CD4-positive, alpha-beta T cell (primary cell): Measurements from ENCODE around the gene TMA7. TPM values are rescaled to one million over a fixed set of nuclear protein-coding genes. Genes with fewer than 3 reads are reported as not detected.

ENCODE experiments used
- ATAC-seq: fragments of 200-7000 bp; cut with Tn5 transposase; one replicate; pipeline ENCODE4 v1.10.0; 2022; ENCODE audit warnings: mild to moderate bottlenecking; ENCODE audit not compliant: poor library complexity
- CTCF ChIA-PET: fragments of 350-600 bp; sonication (Branson Sonifier 250); formaldehyde crosslinking; loops from one replicate; lab custom pipeline; 2021; ENCODE audit warnings: antibody characterized with exemption, inconsistent platforms; lab: Charles Lee
- POLR2A ChIA-PET: fragments of 350-600 bp; sonication (Branson Sonifier 250); formaldehyde crosslinking; loops from one replicate; lab custom pipeline; 2021; ENCODE audit warnings: antibody characterized with exemption, inconsistent platforms; lab: Charles Lee
- DNase-seq, 14 experiments: peaks; one replicate each; pipeline ENCODE4 v3.0.0-alpha.2; 2013 to 2020; ENCODE audit warnings: mixed read lengths in 2 of 14
- H3K27ac ChIP-seq, 2 donors: one replicate each; pipeline versions ENCODE4 v1.5.1 to v1.7.0; 2013; ENCODE audit warnings: low read length in 2 of 2, low read depth in 1 of 2, mild to moderate bottlenecking in 1 of 2
- H3K27me3 ChIP-seq, 2 experiments: 1 replicate in 1 of 2; 2 replicates in 1 of 2; pipeline versions ENCODE4 v1.6.1 to v1.7.0; 2013; ENCODE audit warnings: low read length in 2 of 2, control low read depth in 1 of 2, mild to moderate bottlenecking in 1 of 2, moderate library complexity in 1 of 2; ENCODE audit not compliant: insufficient read depth in 2 of 2, control insufficient read depth in 1 of 2
- H3K36me3 ChIP-seq: one replicate; pipeline ENCODE4 v1.6.1; 2013; ENCODE audit warnings: low read length, control low read depth; ENCODE audit not compliant: insufficient read depth
- H3K4me1 ChIP-seq: one replicate; pipeline ENCODE4 v1.6.1; 2013; ENCODE audit warnings: low read length, control low read depth; ENCODE audit not compliant: insufficient read depth
- H3K4me3 ChIP-seq: one replicate; pipeline ENCODE4 v1.5.1; 2013; ENCODE audit warnings: mild to moderate bottlenecking, low read length, moderate library complexity
- H3K9me3 ChIP-seq, 2 experiments: 1 replicate in 1 of 2; 2 replicates in 1 of 2; pipeline versions ENCODE4 v1.6.1 to v1.7.0; 2013; ENCODE audit warnings: low read length in 2 of 2, mild to moderate bottlenecking in 2 of 2, control low read depth in 1 of 2, moderate library complexity in 1 of 2; ENCODE audit not compliant: control insufficient read depth in 1 of 2, insufficient read depth in 1 of 2
- H3K27ac Mint-ChIP-seq: one replicate; pipeline ENCODE4 v1.8.0; 2020; ENCODE audit warnings: mixed read lengths
- H3K27me3 Mint-ChIP-seq: one replicate; pipeline ENCODE4 v1.8.0; 2021; ENCODE audit warnings: mixed read lengths
- H3K36me3 Mint-ChIP-seq: one replicate; pipeline ENCODE4 v1.8.0; 2021; ENCODE audit warnings: low read depth, mixed read lengths
- H3K4me1 Mint-ChIP-seq: one replicate; pipeline ENCODE4 v1.8.0; 2021; ENCODE audit warnings: low read depth, mixed read lengths
- H3K4me3 Mint-ChIP-seq: one replicate; pipeline ENCODE4 v1.8.0; 2020; ENCODE audit warnings: mild to moderate bottlenecking, mixed read lengths
- H3K9me3 Mint-ChIP-seq: one replicate; pipeline ENCODE4 v1.8.0; 2020; ENCODE audit warnings: mixed read lengths
- CTCF ChIP-seq: fragments of 200-600 bp; IDR thresholded peaks from one replicate; pipeline ENCODE4 v1.8.0; 2022; ENCODE audit warnings: antibody characterized with exemption, mild to moderate bottlenecking
- intact Hi-C, 2 experiments: fragments of 100-400 bp; cut with DNase I in 1 of 2; cut with micrococcal nuclease in 1 of 2; formaldehyde crosslinking; loops; one replicate each; pipeline versions ENCODE4 v1.15.1 to v1.9.0; 2023 to 2025; cut with DNase I, micrococcal nuclease
- total RNA-seq, 174 experiments: library from RNA in 2 of 174; stranded (reverse) in 2 of 174; gene quantifications; one replicate each; pipeline ENCODE4 v1.2.3 and lab custom pipeline; 2021 to 2026

Gene TMA7
- total RNA-seq, 2 experiments from 2014 or later, result 289 to 297 TPM

- intact Hi-C loops, result loop anchor here in 1 of 2 experiments (10.0 kb wide), 1 partner anchor 186 kb away; no protein-coding TSS in a partner anchor
Observed at GRCh38 chr3:48468329-48468731, 28.3 kb downstream of the TMA7 start.

GRCh38 chr3:48469046-48469915 lies 29.2 kb downstream of the TMA7 start:
- H3K36me3 ChIP-seq, result peaks cover 41% of the 10 kb centered on the region
- no peak for TF ChIP-seq CTCF
- H3K9me3 ChIP-seq, result no peaks in the 10 kb centered on the region
- H3K27me3 ChIP-seq, result no peaks in the 10 kb centered on the region
- Mint-ChIP-seq H3K27me3 (no peaks in the 10 kb centered on the region), H3K9me3 (no peaks in the 10 kb centered on the region), H3K4me1 (peaks cover 62% of the 10 kb centered on the region), H3K36me3 (peaks cover 50% of the 10 kb centered on the region), H3K27ac (peak overlapping the region; percentile 94), H3K4me3 (peak overlapping the region; percentile 87)
- ChIA-PET CTCF (interaction anchor here (0.7 to 1.3 kb wide), 3 partner anchors 33 to 38 kb away, joined by 3 to 5 read pairs (median 3); no protein-coding TSS in a partner anchor), POLR2A (interaction anchor here (1.2 to 3.6 kb wide), 3 partner anchors 9 to 29 kb away, joined by 4 to 26 read pairs (median 9); partner anchors contain the start of genes ATRIP, CCDC51 and TMA7)
- no peak for ATAC-seq
- no peak overlapping the region for H3K4me3 ChIP-seq
- intact Hi-C loops, result loop anchor here in 1 of 2 experiments (10.0 kb wide), 1 partner anchor 186 kb away; no protein-coding TSS in a partner anchor
- peaks cover 93% of the 10 kb centered on the region for H3K4me1 ChIP-seq
- no peak for DNase-seq
- peak overlapping the region in 1 of 2 donors; percentile 6 for H3K27ac ChIP-seq

More at GRCh38 chr3:48468329-48468731, 28.3 kb downstream of the TMA7 start:
- CTCF ChIA-PET, result interaction anchor here (0.7 kb wide), 1 partner anchor 33 kb away, joined by 3 read pairs; no protein-coding TSS in a partner anchor
- Histone ChIP-seq H3K27me3 (no peaks in the 10 kb centered on the region), H3K27ac (peak overlapping the region; percentile 3 to 94), H3K9me3 (no peaks in the 10 kb centered on the region), H3K4me1 (peaks cover 86% of the 10 kb centered on the region), H3K4me3 (no peak overlapping the region), H3K36me3 (peaks cover 41% of the 10 kb centered on the region)
- POLR2A ChIA-PET, result interaction anchor here (0.9 to 3.6 kb wide), 5 partner anchors 10 to 32 kb away, joined by 3 to 26 read pairs (median 9); partner anchors contain the start of genes ATRIP, CCDC51 and TMA7
- Mint-ChIP-seq H3K36me3 (peaks cover 50% of the 10 kb centered on the region), H3K27ac (peak overlapping the region; percentile 94), H3K4me3 (peak overlapping the region; percentile 87), H3K9me3 (no peaks in the 10 kb centered on the region), H3K4me1 (peaks cover 57% of the 10 kb centered on the region), H3K27me3 (no peaks in the 10 kb centered on the region)
- DNase-seq (no peak), ATAC-seq (no peak)
- no peak for TF ChIP-seq CTCF

- ChIA-PET CTCF (interaction anchor here (0.6 to 1.3 kb wide), 3 partner anchors 34 to 69 kb away, joined by 3 to 5 read pairs (median 3); no protein-coding TSS in a partner anchor), POLR2A (interaction anchor here (1.2 to 2.1 kb wide), 4 partner anchors 24 to 86 kb away, joined by 3 to 9 read pairs (median 4); partner anchors contain the start of genes ATRIP, CCDC51, PFKFB4 and TMA7)
- peak overlapping the region; percentile 24 to 30 for H3K27ac ChIP-seq
- no peak overlapping the region for H3K4me3 ChIP-seq
- peak overlapping the region; percentile 79 for H3K4me3 Mint-ChIP-seq
- no peak for DNase-seq
- H3K4me1 ChIP-seq, result peaks cover 95% of the 10 kb centered on the region
- H3K27me3 Mint-ChIP-seq, result no peaks in the 10 kb centered on the region
- TF ChIP-seq CTCF, result no peak
- H3K36me3 Mint-ChIP-seq, result peaks cover 50% of the 10 kb centered on the region
- no peaks in the 10 kb centered on the region for H3K27me3 ChIP-seq
- H3K9me3 Mint-ChIP-seq, result no peaks in the 10 kb centered on the region
- H3K9me3 ChIP-seq, result no peaks in the 10 kb centered on the region
- H3K36me3 ChIP-seq, result peaks cover 40% of the 10 kb centered on the region
- intact Hi-C loops, result no loop called here
- peak overlapping the region; percentile 94 for H3K27ac Mint-ChIP-seq
- peaks cover 67% of the 10 kb centered on the region for H3K4me1 Mint-ChIP-seq
- ATAC-seq, result no peak
Observed at GRCh38 chr3:48470286-48470685, 30.2 kb downstream of the TMA7 start.
